ENCODE results near the gene KLHL35.

KLHL35 gene

DNA sequence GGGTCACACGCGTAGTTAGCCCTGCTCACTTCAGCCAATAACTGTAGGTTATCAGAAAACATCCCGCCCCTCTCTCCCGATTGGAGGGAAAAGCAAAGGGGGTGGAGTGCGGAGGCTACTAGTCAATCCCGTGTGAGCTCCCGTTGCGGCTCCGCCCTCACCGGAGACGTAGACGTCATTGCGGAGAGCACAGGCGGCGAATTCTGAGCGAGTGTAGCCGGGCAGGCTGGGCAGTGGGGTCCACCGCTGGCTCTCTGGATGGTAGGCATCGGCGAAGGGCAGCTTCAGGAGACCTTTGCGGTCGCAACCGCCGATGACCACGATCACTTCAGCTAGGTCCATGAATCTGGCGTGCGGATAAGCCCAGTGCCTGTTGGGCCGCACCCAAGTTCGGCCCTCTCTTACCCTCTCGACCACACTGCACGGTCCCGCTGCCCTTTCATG lies 4.7 kb downstream of the KLHL35 start:
- Histone ChIP-seq H3K4me1 (ENCODE audit: control insufficient read depth in 1 of 2, insufficient read depth in 1 of 2, low read depth in 1 of 2, low read length in 1 of 2) (peaks cover 10 to 25% of the 10 kb centered on the region in 2 experiments), H3K4me3 (ENCODE audit: low read depth in 1 of 2, low read length in 1 of 2) (peak overlapping the region in 1 of 2 experiments; percentile 51), H3K27me3 (peaks cover 70% of the 10 kb centered on the region), H3K36me3 (peaks cover 5% of the 10 kb centered on the region), H3K9me3 (peaks cover 6% of the 10 kb centered on the region), H3K27ac (no peak overlapping the region)
- TF ChIP-seq, protein P1, sequence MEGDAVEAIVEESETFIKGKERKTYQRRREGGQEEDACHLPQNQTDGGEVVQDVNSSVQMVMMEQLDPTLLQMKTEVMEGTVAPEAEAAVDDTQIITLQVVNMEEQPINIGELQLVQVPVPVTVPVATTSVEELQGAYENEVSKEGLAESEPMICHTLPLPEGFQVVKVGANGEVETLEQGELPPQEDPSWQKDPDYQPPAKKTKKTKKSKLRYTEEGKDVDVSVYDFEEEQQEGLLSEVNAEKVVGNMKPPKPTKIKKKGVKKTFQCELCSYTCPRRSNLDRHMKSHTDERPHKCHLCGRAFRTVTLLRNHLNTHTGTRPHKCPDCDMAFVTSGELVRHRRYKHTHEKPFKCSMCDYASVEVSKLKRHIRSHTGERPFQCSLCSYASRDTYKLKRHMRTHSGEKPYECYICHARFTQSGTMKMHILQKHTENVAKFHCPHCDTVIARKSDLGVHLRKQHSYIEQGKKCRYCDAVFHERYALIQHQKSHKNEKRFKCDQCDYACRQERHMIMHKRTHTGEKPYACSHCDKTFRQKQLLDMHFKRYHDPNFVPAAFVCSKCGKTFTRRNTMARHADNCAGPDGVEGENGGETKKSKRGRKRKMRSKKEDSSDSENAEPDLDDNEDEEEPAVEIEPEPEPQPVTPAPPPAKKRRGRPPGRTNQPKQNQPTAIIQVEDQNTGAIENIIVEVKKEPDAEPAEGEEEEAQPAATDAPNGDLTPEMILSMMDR (IDR thresholded peaks at IDR 0.05), result no peak

DNA sequence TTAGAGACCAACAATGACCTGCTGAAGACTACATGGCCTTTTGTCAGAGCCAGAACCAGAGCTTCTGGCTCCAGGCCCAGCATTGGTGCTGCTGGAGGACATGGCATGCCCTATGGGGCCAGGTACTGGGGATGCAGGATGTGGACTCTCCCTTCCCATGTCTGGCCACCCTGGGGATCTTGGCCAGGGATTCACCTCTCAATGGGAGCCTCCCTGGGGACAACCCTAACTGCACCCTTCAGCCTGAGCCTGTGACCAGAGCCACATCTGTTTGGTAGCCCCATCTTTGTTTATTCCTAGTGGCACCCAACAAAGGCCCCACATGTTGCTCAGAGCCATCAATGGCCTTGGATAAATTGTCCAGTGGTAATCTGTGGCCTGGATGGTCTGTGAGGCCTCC lies 5.8 kb downstream of the KLHL35 start:
- Histone ChIP-seq H3K4me3 (ENCODE audit: low read depth in 1 of 2, low read length in 1 of 2) (no peak overlapping the region), H3K4me1 (ENCODE audit: control insufficient read depth in 1 of 2, insufficient read depth in 1 of 2, low read depth in 1 of 2, low read length in 1 of 2) (peaks cover 10 to 25% of the 10 kb centered on the region in 2 experiments), H3K9me3 (peaks cover 6% of the 10 kb centered on the region), H3K27me3 (peaks cover 59% of the 10 kb centered on the region), H3K27ac (no peak overlapping the region), H3K36me3 (peaks cover 14% of the 10 kb centered on the region)
- TF ChIP-seq, protein P1 (IDR thresholded peaks at IDR 0.05), result no peak

DNA sequence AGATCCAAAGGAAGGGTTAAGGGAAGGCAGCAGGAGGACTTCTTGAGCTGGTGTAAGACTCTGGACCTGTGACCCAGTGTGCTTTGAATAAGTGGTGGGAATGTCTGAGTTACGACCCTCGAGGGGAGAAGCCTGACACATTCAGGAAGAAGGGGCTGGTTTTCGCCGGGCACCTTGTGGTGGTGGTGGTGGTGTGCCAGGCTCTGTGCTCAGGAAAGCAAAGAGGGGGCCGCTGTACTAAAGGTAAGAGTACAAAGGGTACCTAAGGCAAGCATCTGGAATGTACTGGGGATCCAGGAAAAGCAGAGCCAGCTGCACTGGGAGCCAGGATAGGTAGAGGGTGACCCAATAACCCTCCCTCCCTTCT lies 6.3 kb downstream of the KLHL35 start:
- peaks cover 15% of the 10 kb centered on the region for H3K36me3 ChIP-seq
- H3K27ac ChIP-seq, result no peak overlapping the region
- H3K4me3 ChIP-seq (ENCODE audit: low read depth in 1 of 2, low read length in 1 of 2), result no peak overlapping the region
- H3K27me3 ChIP-seq, result peaks cover 54% of the 10 kb centered on the region
- peaks cover 6% of the 10 kb centered on the region for H3K9me3 ChIP-seq
- peaks cover 10 to 25% of the 10 kb centered on the region in 2 experiments for H3K4me1 ChIP-seq (ENCODE audit: control insufficient read depth in 1 of 2, insufficient read depth in 1 of 2, low read depth in 1 of 2, low read length in 1 of 2)
- TF ChIP-seq, protein P1 (IDR thresholded peaks at IDR 0.05), result no peak

DNA sequence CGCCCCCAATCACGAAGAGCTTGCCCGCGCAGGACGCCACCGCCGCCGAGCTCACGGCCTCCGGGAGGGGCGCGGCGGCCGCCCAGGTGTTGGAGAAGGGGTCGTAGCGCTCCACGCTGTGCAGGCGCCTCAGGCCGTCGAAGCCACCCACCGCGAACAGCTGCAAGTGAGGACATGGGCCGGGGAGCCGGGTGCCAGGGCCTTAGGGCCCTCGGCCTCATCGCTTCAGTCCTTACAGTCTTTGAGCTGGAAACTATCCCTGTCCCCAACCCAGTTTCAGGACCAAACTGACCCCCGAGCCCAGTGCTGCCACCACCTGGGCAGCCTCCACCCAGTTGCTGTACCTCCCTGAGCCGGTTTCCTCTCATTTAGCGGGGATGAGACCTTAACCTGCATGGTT lies 7.6 kb downstream of the KLHL35 start:
- H3K4me1 ChIP-seq (ENCODE audit: control insufficient read depth in 1 of 2, insufficient read depth in 1 of 2, low read depth in 1 of 2, low read length in 1 of 2), result peaks cover 6 to 20% of the 10 kb centered on the region in 2 experiments

DNA sequence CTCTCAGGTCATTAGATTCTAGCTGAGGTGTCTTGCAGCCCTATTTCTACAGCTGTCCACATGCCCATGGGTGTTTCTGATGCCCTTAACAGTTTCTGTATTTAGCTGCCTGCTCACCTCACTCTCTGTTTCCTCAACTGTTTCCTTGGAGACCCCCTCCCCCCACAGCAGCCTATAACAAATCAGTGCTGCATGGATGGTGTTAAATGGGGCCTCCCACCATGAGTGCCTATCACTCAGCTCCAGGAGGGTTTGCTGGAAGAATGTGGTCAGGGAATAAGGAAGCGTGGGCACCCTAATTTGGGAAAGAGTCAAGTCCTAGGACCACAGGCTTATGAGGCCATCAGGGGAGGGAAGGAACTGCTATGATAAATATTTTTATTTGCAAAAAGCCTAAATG lies 8.6 kb downstream of the KLHL35 start:
- peaks cover 0 to 12% of the 10 kb centered on the region in 2 experiments for H3K4me1 ChIP-seq (ENCODE audit: control insufficient read depth in 1 of 2, insufficient read depth in 1 of 2, low read depth in 1 of 2, low read length in 1 of 2)
- TF ChIP-seq, protein P1 (IDR thresholded peaks at IDR 0.05), result no peak
- H3K27ac ChIP-seq, result no peak overlapping the region
- peaks cover 15% of the 10 kb centered on the region for H3K36me3 ChIP-seq
- H3K4me3 ChIP-seq (ENCODE audit: low read depth in 1 of 2, low read length in 1 of 2), result no peak overlapping the region
- peaks cover 5% of the 10 kb centered on the region for H3K9me3 ChIP-seq
- peaks cover 31% of the 10 kb centered on the region for H3K27me3 ChIP-seq

More for the DNA sequence above, 7.6 kb downstream of the KLHL35 start:
- Histone ChIP-seq H3K27me3 (peaks cover 42% of the 10 kb centered on the region), H3K4me3 (ENCODE audit: low read depth in 1 of 2, low read length in 1 of 2) (no peak overlapping the region), H3K27ac (no peak overlapping the region), H3K36me3 (peaks cover 15% of the 10 kb centered on the region), H3K9me3 (peaks cover 6% of the 10 kb centered on the region)
- TF ChIP-seq, protein P1 (IDR thresholded peaks at IDR 0.05), result no peak

DNA sequence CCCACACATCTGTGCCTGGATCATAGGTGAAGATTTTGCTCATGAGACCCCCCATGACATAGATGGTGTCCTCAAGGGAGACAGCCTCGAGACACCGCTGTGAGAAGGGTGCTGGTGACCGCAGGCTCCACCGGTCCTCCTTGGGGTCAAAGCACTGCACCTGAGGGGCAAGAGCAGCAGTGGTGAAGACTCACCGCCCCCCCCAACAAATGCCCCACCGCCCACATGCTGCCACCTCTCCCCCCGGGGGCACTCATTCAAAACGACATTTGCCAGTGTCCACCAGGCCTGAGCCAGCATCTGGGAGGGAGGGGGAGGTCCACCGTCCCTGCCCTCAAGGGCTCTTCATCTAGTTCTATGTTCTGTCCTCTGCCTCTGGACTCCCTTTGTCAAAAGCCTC lies 9.3 kb downstream of the KLHL35 start:
- Histone ChIP-seq H3K9me3 (no peaks in the 10 kb centered on the region), H3K27ac (no peak overlapping the region), H3K4me3 (ENCODE audit: low read depth in 1 of 2, low read length in 1 of 2) (no peak overlapping the region), H3K4me1 (ENCODE audit: control insufficient read depth in 1 of 2, insufficient read depth in 1 of 2, low read depth in 1 of 2, low read length in 1 of 2) (peaks cover 0 to 11% of the 10 kb centered on the region in 2 experiments), H3K27me3 (peaks cover 25% of the 10 kb centered on the region), H3K36me3 (peaks cover 15% of the 10 kb centered on the region)
- TF ChIP-seq, protein P1 (IDR thresholded peaks at IDR 0.05), result no peak

All from neutrophil (primary cell).